ENCODE results near the gene CIRBP. TPM values are rescaled to one million over a fixed set of nuclear protein-coding genes. Genes with fewer than 3 reads are reported as not detected.

CIRBP gene
- total RNA-seq, 4 donors from 2014 or later: 274 to 578 (median 418) TPM

DNA sequence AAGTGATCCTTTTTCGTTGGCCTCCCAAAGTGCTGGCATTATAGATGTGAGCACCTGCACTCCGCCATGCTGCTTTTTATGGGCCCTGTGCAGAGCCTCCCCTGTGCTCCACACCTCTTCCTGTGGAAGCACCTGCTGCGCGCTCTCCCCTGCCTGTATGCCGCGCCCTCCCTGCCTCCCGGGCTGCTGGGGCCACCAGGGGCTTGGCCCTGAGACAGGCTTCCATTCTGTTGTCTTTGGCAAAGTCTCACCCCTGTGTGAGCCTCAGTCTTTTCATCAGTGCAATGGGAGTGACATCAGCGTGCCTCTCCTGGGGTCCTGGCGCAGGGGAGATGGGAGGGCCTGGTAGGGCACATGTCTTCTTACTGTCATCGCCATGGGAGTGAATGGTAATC, 7.5 kb downstream of the CIRBP start:
- in situ Hi-C loops (cut with MboI; ENCODE audit: low sequenced_read_pairs in 4 of 4): no loop called here
- Histone ChIP-seq H3K27ac (peak overlapping the region; percentile 92 to 99 (median 98)), H3K36me3 (peaks cover 0 to 52% of the 10 kb centered on the region in 2 donors), H3K4me3 (peak overlapping the region in 2 of 4 donors; percentile 71 to 82), H3K9me3 (no peaks in the 10 kb centered on the region), H3K4me1 (peaks cover 45 to 46% of the 10 kb centered on the region in 2 donors), H3K27me3 (no peaks in the 10 kb centered on the region)
- TF ChIP-seq POLR2A (IDR thresholded peaks at IDR 0.05): no peak
- TF ChIP-seq, protein P1, sequence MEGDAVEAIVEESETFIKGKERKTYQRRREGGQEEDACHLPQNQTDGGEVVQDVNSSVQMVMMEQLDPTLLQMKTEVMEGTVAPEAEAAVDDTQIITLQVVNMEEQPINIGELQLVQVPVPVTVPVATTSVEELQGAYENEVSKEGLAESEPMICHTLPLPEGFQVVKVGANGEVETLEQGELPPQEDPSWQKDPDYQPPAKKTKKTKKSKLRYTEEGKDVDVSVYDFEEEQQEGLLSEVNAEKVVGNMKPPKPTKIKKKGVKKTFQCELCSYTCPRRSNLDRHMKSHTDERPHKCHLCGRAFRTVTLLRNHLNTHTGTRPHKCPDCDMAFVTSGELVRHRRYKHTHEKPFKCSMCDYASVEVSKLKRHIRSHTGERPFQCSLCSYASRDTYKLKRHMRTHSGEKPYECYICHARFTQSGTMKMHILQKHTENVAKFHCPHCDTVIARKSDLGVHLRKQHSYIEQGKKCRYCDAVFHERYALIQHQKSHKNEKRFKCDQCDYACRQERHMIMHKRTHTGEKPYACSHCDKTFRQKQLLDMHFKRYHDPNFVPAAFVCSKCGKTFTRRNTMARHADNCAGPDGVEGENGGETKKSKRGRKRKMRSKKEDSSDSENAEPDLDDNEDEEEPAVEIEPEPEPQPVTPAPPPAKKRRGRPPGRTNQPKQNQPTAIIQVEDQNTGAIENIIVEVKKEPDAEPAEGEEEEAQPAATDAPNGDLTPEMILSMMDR (IDR thresholded peaks at IDR 0.05 in 4 of 5, conservative IDR thresholded peaks at IDR 0.05 in 1 of 5): no peak
- intact Hi-C loops (cut with DNase I; ENCODE audit: low total_unique reads): loop anchor here (5.0 to 10.0 kb wide), 3 partner anchors 126 to 482 kb away; partner anchors contain the start of genes ADAMTSL5, GAMT and PTBP1
- ATAC-seq (no peak), DNase-seq (peak in 1 of 2 donors; percentile 26)

DNA sequence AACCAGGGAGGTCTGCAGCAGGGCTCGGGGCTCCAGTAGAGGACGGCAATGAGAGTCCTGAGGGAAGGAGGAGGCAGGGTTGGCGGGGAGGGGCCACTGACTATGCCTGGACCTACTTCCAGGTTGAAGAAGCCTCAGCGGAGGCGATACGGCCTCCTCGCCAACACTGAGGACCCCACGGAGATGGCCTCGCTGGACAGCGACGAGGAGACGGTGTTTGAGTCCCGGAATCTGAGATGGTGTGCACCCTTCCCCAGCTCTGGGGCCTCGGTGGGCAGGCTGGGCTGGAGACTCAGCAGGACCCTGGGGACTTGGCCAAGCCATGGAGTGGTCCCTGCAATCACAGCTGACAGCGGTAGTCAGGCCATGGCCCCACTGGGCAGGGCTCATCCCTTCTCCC, 7.9 kb downstream of the CIRBP start:
- Histone ChIP-seq H3K27ac (peak overlapping the region in 2 of 4 donors; percentile 96 to 99), H3K4me3 (no peak overlapping the region), H3K36me3 (peaks cover 0 to 48% of the 10 kb centered on the region in 2 donors), H3K27me3 (no peaks in the 10 kb centered on the region), H3K9me3 (no peaks in the 10 kb centered on the region), H3K4me1 (peaks cover 42% of the 10 kb centered on the region in 2 donors)
- DNase-seq: peak in 1 of 2 donors; percentile 31
- in situ Hi-C loops (cut with MboI; ENCODE audit: low sequenced_read_pairs in 4 of 4) (no loop called here), intact Hi-C loops (cut with DNase I; ENCODE audit: low total_unique reads) (loop anchor here (5.0 to 10.0 kb wide), 3 partner anchors 125 to 482 kb away; partner anchors contain the start of genes ADAMTSL5, GAMT and PTBP1)
- TF ChIP-seq, protein P1 (IDR thresholded peaks at IDR 0.05 in 4 of 5, conservative IDR thresholded peaks at IDR 0.05 in 1 of 5): no peak
- TF ChIP-seq POLR2A (IDR thresholded peaks at IDR 0.05): no peak
- ATAC-seq: no peak

DNA sequence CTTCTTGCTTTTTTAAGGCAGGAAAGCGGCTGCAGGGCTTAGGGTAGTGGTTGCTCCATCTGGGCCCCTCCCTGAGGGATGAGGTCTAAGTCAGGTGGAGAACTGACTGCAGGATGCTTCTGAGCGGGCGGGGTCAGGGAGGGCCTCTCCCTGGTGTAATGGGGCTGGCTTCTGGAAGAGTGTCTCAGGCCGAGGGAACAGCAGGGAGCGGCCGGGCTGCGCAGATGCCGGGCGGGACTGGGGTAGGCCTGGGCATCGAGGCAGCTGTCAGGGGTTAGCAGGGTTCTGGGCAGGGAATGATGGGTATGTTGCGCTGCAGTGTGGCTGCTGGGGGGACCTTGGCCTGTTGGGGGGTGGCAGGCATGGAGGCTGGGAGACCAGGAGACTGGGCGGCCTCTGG, 8.9 kb downstream of the CIRBP start:
- Histone ChIP-seq H3K27ac (no peak overlapping the region), H3K4me1 (peaks cover 31 to 32% of the 10 kb centered on the region in 2 donors), H3K36me3 (peaks cover 0 to 38% of the 10 kb centered on the region in 2 donors), H3K9me3 (no peaks in the 10 kb centered on the region), H3K27me3 (peaks cover under 1 to 5% (median 4%) of the 10 kb centered on the region in 3 donors), H3K4me3 (no peak overlapping the region)
- in situ Hi-C loops (cut with MboI; ENCODE audit: low sequenced_read_pairs in 4 of 4): no loop called here
- TF ChIP-seq POLR2A (IDR thresholded peaks at IDR 0.05): no peak
- TF ChIP-seq, protein P1 (IDR thresholded peaks at IDR 0.05 in 4 of 5, conservative IDR thresholded peaks at IDR 0.05 in 1 of 5): no peak
- no peak for ATAC-seq
- no peak for DNase-seq
- intact Hi-C loops (cut with DNase I; ENCODE audit: low total_unique reads): loop anchor here (5.0 to 10.0 kb wide), 3 partner anchors 124 to 483 kb away; partner anchors contain the start of genes ADAMTSL5, GAMT and PTBP1

DNA sequence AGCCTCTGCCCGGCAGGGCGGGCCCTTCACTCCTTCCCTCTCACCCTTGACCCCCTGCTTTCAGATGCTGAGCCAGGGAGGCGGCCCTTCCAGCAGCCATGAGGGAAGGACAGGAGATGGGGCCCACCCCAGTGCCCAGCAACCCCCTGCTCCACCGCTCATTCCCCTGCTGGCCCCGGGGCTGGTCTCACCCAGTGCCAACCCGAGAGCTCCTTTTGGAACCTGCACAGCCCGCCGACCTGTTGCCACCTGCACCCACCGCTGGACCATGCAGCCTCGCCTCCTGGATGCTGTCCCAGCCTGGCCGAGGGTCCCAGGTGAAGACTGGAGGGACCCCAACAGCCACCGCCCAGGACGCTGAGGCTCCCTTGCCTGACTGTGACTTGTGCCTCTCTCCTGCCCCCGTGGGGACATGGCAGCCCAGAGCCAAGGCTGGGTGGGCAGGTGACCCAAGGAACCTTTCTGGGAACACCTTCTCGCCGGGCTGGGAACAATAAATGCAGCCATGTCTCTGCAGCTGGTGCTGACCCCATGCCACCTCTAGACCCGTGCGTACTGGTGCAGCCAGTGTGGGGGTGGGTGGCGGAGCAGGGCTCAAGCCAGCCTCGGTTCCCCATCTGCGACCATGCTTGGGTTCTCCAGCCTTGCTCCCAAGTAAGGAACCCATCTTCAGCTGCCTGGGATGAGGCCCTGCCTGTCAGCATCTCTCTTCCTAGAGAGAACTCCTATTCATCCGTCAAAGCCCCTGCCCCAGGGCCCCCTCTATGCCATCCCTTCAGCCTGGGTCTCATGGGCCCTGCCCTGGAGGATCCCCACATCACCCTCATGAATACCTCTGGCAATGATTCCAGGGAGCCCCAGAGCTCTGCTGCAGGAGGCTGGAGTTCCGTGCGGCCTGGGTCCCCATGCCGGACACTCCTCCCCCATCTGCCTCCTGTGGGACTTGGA, 9.9 kb downstream of the CIRBP start:
- H3K4me3 ChIP-seq: no peak overlapping the region
- H3K27me3 ChIP-seq: peaks cover 10 to 14% (median 10%) of the 10 kb centered on the region in 3 donors
- TF ChIP-seq POLR2A (IDR thresholded peaks at IDR 0.05): no peak
- TF ChIP-seq, protein P1 (IDR thresholded peaks at IDR 0.05 in 4 of 5, conservative IDR thresholded peaks at IDR 0.05 in 1 of 5): no peak
- no peaks in the 10 kb centered on the region for H3K9me3 ChIP-seq
- no peak overlapping the region for H3K27ac ChIP-seq
- no peak for DNase-seq
- in situ Hi-C loops (cut with MboI; ENCODE audit: low sequenced_read_pairs in 4 of 4): no loop called here
- no peak for ATAC-seq
- H3K4me1 ChIP-seq: peaks cover 22 to 23% of the 10 kb centered on the region in 2 donors
- H3K36me3 ChIP-seq: peaks cover 0 to 28% of the 10 kb centered on the region in 2 donors
- intact Hi-C loops (cut with DNase I; ENCODE audit: low total_unique reads): loop anchor here (1.0 to 10.0 kb wide), 4 partner anchors 77 to 484 kb away; partner anchors contain the start of genes ADAMTSL5, GAMT and PTBP1
